Measurements from ENCODE around the gene SLC18A3. TPM values are rescaled to one million over a fixed set of nuclear protein-coding genes. Genes with fewer than 3 reads are reported as not detected.

SLC18A3 gene
- total RNA-seq, 1 experiment from 2014 or later = 0.13 TPM

DNA sequence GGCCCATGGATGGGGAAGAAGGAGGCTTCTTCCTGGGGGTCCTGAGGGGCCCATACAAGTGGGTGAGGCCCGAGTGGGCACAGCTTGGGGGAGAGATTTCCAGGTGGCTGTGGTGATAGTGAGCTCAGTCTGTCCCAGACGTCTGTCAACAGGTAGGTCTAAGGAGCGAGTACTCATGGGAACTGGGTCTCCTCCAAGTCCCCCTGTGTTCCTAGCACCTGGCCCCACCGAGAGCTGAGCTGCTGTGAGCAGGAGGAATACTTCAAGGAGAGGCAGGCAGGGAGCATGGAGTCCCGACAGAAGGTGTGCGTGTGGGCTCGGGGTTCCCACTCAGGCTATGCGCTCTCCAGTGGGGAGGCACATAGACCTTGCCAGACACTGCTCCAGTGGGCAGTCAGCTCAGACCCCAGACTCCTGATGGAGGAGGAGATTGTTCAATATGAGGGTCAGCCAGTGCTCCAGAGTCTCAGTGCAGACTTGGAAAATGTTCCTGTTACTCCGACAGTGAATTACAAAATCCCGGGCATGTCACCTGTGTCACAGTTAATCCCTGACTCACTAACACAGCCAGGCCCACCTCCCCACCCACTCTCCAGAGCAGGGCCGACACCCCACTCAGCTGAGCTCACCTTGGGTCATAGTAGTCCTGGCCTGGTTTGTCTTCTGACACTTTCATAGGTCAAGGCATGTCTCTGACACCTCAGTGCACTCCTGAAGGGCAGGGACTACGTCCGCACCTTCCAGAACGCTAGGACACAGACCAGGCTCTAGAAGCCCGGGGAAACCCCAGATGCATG lies 41.1 kb downstream of the SLC18A3 start (continued):
- TF ChIP-seq ZSCAN18 (CRISPR knock-in tag; IDR thresholded peaks at IDR 0.05) (no peak), E2F5 (CRISPR knock-in tag; IDR thresholded peaks at IDR 0.05) (no peak), USF1 (CRISPR knock-in tag; IDR thresholded peaks at IDR 0.05) (no peak), TP53 (CRISPR knock-in tag; IDR thresholded peaks at IDR 0.05) (no peak), ERG (CRISPR knock-in tag; IDR thresholded peaks at IDR 0.05) (no peak), NR2C2 (CRISPR knock-in tag; IDR thresholded peaks at IDR 0.05) (no peak), GTF2I (CRISPR knock-in tag; conservative IDR thresholded peaks at IDR 0.05) (no peak), SMAD3 (CRISPR knock-in tag; IDR thresholded peaks at IDR 0.05; ENCODE audit: borderline replicate concordance) (no peak), JAZF1 (CRISPR knock-in tag; IDR thresholded peaks at IDR 0.05) (no peak)
- TF ChIP-seq, protein P1, sequence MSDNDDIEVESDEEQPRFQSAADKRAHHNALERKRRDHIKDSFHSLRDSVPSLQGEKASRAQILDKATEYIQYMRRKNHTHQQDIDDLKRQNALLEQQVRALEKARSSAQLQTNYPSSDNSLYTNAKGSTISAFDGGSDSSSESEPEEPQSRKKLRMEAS (CRISPR knock-in tag; IDR thresholded peaks at IDR 0.05) = no peak

DNA sequence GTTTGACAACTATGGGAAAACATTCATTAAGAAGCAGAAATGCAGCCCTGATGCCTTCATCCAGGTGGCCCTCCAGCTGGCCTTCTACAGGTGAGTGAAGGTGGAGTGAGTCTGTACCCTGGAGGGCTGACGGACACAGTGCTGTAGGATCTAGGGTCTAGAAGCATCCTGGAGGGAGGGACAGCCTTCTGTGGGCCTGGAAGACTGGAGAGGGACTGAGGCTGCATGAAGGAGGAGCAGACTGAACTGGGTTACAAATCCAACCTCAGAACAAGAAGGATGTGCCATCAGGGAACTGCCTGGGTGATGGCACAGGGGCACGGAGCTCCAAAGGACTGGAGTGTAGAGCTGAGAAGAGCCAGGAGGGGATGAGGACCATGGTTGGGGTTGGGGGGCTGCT lies 41.8 kb downstream of the SLC18A3 start:
- no peak overlapping the region for H3K27ac Mint-ChIP-seq
- DNase-seq (ENCODE audit: low spot score) = no peak
- no peak for ATAC-seq
- CTCF ChIA-PET = no interaction called here
- H3K4me3 Mint-ChIP-seq = no peak overlapping the region
- H3K27me3 Mint-ChIP-seq (ENCODE audit: low read depth) = peaks cover 24% of the 10 kb centered on the region
- POLR2A ChIA-PET = no interaction called here
- H3K36me3 Mint-ChIP-seq = no peaks in the 10 kb centered on the region
- peaks cover 14% of the 10 kb centered on the region for H3K4me1 Mint-ChIP-seq
- no peaks in the 10 kb centered on the region for H3K9me3 Mint-ChIP-seq
- TF ChIP-seq TP53 (CRISPR knock-in tag; IDR thresholded peaks at IDR 0.05) (no peak), ZNF671 (CRISPR knock-in tag; IDR thresholded peaks at IDR 0.05) (no peak), ELF4 (CRISPR knock-in tag; IDR thresholded peaks at IDR 0.05; ENCODE audit: low read depth) (no peak), ATF1 (CRISPR knock-in tag; IDR thresholded peaks at IDR 0.05) (no peak), CDX4 (CRISPR knock-in tag; IDR thresholded peaks at IDR 0.05; ENCODE audit: borderline replicate concordance) (no peak), ZNF232 (CRISPR knock-in tag; IDR thresholded peaks at IDR 0.05) (no peak), TEAD1 (CRISPR knock-in tag; IDR thresholded peaks at IDR 0.05) (no peak), NFYB (CRISPR knock-in tag; conservative IDR thresholded peaks at IDR 0.05; ENCODE audit: low read depth) (no peak), CREB1 (CRISPR knock-in tag; IDR thresholded peaks at IDR 0.05) (no peak), ZNF121 (CRISPR knock-in tag; IDR thresholded peaks at IDR 0.05) (no peak), MXD4 (CRISPR knock-in tag; IDR thresholded peaks at IDR 0.05; ENCODE audit: borderline replicate concordance) (no peak), SP1 (CRISPR knock-in tag; conservative IDR thresholded peaks at IDR 0.05) (no peak)
- TF ChIP-seq, protein P2, sequence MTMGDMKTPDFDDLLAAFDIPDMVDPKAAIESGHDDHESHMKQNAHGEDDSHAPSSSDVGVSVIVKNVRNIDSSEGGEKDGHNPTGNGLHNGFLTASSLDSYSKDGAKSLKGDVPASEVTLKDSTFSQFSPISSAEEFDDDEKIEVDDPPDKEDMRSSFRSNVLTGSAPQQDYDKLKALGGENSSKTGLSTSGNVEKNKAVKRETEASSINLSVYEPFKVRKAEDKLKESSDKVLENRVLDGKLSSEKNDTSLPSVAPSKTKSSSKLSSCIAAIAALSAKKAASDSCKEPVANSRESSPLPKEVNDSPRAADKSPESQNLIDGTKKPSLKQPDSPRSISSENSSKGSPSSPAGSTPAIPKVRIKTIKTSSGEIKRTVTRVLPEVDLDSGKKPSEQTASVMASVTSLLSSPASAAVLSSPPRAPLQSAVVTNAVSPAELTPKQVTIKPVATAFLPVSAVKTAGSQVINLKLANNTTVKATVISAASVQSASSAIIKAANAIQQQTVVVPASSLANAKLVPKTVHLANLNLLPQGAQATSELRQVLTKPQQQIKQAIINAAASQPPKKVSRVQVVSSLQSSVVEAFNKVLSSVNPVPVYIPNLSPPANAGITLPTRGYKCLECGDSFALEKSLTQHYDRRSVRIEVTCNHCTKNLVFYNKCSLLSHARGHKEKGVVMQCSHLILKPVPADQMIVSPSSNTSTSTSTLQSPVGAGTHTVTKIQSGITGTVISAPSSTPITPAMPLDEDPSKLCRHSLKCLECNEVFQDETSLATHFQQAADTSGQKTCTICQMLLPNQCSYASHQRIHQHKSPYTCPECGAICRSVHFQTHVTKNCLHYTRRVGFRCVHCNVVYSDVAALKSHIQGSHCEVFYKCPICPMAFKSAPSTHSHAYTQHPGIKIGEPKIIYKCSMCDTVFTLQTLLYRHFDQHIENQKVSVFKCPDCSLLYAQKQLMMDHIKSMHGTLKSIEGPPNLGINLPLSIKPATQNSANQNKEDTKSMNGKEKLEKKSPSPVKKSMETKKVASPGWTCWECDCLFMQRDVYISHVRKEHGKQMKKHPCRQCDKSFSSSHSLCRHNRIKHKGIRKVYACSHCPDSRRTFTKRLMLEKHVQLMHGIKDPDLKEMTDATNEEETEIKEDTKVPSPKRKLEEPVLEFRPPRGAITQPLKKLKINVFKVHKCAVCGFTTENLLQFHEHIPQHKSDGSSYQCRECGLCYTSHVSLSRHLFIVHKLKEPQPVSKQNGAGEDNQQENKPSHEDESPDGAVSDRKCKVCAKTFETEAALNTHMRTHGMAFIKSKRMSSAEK (CRISPR knock-in tag; IDR thresholded peaks at IDR 0.05; ENCODE audit: borderline replicate concordance) = no peak
- TF ChIP-seq, protein P3, sequence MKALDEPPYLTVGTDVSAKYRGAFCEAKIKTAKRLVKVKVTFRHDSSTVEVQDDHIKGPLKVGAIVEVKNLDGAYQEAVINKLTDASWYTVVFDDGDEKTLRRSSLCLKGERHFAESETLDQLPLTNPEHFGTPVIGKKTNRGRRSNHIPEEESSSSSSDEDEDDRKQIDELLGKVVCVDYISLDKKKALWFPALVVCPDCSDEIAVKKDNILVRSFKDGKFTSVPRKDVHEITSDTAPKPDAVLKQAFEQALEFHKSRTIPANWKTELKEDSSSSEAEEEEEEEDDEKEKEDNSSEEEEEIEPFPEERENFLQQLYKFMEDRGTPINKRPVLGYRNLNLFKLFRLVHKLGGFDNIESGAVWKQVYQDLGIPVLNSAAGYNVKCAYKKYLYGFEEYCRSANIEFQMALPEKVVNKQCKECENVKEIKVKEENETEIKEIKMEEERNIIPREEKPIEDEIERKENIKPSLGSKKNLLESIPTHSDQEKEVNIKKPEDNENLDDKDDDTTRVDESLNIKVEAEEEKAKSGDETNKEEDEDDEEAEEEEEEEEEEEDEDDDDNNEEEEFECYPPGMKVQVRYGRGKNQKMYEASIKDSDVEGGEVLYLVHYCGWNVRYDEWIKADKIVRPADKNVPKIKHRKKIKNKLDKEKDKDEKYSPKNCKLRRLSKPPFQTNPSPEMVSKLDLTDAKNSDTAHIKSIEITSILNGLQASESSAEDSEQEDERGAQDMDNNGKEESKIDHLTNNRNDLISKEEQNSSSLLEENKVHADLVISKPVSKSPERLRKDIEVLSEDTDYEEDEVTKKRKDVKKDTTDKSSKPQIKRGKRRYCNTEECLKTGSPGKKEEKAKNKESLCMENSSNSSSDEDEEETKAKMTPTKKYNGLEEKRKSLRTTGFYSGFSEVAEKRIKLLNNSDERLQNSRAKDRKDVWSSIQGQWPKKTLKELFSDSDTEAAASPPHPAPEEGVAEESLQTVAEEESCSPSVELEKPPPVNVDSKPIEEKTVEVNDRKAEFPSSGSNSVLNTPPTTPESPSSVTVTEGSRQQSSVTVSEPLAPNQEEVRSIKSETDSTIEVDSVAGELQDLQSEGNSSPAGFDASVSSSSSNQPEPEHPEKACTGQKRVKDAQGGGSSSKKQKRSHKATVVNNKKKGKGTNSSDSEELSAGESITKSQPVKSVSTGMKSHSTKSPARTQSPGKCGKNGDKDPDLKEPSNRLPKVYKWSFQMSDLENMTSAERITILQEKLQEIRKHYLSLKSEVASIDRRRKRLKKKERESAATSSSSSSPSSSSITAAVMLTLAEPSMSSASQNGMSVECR (CRISPR knock-in tag; IDR thresholded peaks at IDR 0.05; ENCODE audit: borderline replicate concordance) = no peak

All from WTC11 (cell line).